ENCODE data around the gene GART. TPM values are rescaled to one million over a fixed set of nuclear protein-coding genes. Genes with fewer than 3 reads are reported as not detected.
A peak's percentile ranks its signal among the peaks of the same experiment; 100 is the strongest.

The GART gene
- total and polyA plus RNA-seq, 10 of the 15 experiments (the other 5 are each of a cell fraction or from before 2014, with no cell fraction given) = 44.7 to 178 (median 106) TPM

- TF ChIP-seq, protein P1, sequence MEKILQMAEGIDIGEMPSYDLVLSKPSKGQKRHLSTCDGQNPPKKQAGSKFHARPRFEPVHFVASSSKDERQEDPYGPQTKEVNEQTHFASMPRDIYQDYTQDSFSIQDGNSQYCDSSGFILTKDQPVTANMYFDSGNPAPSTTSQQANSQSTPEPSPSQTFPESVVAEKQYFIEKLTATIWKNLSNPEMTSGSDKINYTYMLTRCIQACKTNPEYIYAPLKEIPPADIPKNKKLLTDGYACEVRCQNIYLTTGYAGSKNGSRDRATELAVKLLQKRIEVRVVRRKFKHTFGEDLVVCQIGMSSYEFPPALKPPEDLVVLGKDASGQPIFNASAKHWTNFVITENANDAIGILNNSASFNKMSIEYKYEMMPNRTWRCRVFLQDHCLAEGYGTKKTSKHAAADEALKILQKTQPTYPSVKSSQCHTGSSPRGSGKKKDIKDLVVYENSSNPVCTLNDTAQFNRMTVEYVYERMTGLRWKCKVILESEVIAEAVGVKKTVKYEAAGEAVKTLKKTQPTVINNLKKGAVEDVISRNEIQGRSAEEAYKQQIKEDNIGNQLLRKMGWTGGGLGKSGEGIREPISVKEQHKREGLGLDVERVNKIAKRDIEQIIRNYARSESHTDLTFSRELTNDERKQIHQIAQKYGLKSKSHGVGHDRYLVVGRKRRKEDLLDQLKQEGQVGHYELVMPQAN (conservative IDR thresholded peaks at IDR 0.05) = peak; percentile 66
- TF ChIP-seq, protein P2, sequence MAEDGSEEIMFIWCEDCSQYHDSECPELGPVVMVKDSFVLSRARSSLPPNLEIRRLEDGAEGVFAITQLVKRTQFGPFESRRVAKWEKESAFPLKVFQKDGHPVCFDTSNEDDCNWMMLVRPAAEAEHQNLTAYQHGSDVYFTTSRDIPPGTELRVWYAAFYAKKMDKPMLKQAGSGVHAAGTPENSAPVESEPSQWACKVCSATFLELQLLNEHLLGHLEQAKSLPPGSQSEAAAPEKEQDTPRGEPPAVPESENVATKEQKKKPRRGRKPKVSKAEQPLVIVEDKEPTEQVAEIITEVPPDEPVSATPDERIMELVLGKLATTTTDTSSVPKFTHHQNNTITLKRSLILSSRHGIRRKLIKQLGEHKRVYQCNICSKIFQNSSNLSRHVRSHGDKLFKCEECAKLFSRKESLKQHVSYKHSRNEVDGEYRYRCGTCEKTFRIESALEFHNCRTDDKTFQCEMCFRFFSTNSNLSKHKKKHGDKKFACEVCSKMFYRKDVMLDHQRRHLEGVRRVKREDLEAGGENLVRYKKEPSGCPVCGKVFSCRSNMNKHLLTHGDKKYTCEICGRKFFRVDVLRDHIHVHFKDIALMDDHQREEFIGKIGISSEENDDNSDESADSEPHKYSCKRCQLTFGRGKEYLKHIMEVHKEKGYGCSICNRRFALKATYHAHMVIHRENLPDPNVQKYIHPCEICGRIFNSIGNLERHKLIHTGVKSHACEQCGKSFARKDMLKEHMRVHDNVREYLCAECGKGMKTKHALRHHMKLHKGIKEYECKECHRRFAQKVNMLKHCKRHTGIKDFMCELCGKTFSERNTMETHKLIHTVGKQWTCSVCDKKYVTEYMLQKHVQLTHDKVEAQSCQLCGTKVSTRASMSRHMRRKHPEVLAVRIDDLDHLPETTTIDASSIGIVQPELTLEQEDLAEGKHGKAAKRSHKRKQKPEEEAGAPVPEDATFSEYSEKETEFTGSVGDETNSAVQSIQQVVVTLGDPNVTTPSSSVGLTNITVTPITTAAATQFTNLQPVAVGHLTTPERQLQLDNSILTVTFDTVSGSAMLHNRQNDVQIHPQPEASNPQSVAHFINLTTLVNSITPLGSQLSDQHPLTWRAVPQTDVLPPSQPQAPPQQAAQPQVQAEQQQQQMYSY (CRISPR knock-in tag; IDR thresholded peaks at IDR 0.05) = no peak
- TF ChIP-seq SMARCA5 (IDR thresholded peaks at IDR 0.05) (0 out of 2 replicates have a peak, but pooled peaks have one; percentile 45), GABPA (IDR thresholded peaks at IDR 0.05; ENCODE audit: low read depth) (peak; percentile 71; the same call in 1 of the 2 replicates), KLF5 (IDR thresholded peaks at IDR 0.05; ENCODE audit: partially characterized antibody) (no peak), SRF (IDR thresholded peaks at IDR 0.05; ENCODE audit: low read depth in 2 of 2, low read length in 2 of 2) (no peak), CREB1 (IDR thresholded peaks at IDR 0.05; ENCODE audit: low read depth) (peak; percentile 60; the same call in 1 of the 2 replicates)
Observed at GRCh38 chr21:33541756-33542639, at the start of gene GART (continued).

Data from GM12878 (cell line).